ENCODE data around the gene ZNF564.

- TF ChIP-seq POLR2AphosphoS5 (IDR thresholded peaks at IDR 0.05) (no peak), CTCF (IDR thresholded peaks at IDR 0.05 in 8 of 11, conservative IDR thresholded peaks at IDR 0.05 in 3 of 11) (no peak), POLR2A (IDR thresholded peaks at IDR 0.05) (no peak)
Observed at GRCh38 chr19:12496480-12496879, 54.8 kb downstream of the ZNF564 start.
